Stimulated activated CD8-positive, alpha-beta memory T cell treated with anti-CD3 and anti-CD28 coated beads, Interleukin-4, amount 100 ng/mL, for 24 hours (primary cell): ENCODE data around the gene ATXN7L1.

Experiments used
- DNase-seq: peaks from one replicate; pipeline ENCODE4 v3.0.0-alpha.2; 2020; ENCODE audit warnings: low read depth

Gene ATXN7L1

GRCh38 chr7:105778956-105779355 lies 97.4 kb downstream of the ATXN7L1 start:
- no peak for DNase-seq

- no peak for DNase-seq
These were observed 99.2 kb downstream of the ATXN7L1 start for GRCh38 chr7:105776986-105777910.

DNA sequence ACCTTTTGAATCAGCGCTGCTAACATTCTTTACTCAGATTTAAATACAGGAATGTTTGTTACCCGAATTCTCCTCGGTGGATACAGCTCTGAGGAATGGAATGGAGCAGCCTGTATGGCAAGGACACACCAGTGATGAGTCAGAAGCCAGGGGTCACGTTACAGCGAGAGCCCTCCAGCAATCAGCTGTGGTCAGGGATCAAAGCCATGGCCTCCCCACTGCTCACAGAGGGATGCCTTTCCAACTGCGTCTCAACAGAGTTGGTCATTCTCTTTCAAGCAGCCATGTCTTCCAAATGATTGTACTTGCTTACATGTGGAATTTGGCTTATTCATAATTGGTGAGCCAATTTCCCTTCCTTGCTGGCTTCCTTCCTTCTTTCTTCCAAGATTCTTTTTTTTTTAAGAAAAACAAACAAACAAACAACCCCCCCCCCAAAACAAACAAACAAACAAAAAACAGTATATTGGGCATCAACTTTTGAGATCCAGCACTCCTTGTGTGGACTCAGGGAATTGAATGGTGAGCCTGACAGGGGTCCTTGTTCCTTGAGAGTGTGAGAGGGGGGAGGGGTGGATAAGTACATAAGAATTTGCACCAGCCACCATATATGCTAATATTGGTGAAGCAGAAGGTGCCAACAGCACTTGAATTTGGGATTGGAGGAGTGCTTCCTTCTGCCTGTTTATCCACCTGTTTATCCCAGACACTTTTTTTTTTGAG lies 100.2 kb downstream of the ATXN7L1 start:
- DNase-seq, result no peak

GRCh38 chr7:105775580-105775979 lies 100.8 kb downstream of the ATXN7L1 start:
- no peak for DNase-seq

DNA sequence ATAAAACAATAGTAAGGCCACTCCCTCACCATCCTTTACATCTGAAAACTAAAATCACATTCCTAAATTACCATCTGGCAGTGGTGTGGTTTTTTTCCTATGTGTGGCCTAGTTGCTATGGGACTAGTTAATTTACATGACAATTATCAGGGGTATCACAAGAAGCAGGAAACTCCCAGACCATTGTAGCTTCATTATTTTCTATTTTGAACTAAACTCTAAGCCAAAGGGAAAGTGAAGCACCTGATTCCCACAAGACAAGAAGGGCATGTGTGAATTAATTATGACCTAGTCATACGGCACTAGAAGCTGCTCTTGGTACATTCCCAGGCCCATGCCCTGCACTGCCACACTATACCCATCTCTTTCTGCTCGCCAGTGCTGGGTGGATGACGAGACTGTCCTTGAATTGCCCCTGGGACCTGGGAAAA lies 103.4 kb downstream of the ATXN7L1 start:
- no peak for DNase-seq

- no peak for DNase-seq
These were observed 106.3 kb downstream of the ATXN7L1 start for GRCh38 chr7:105769901-105770628.

- no peak for DNase-seq
These were observed 107.4 kb downstream of the ATXN7L1 start for GRCh38 chr7:105768898-105769507.

DNA sequence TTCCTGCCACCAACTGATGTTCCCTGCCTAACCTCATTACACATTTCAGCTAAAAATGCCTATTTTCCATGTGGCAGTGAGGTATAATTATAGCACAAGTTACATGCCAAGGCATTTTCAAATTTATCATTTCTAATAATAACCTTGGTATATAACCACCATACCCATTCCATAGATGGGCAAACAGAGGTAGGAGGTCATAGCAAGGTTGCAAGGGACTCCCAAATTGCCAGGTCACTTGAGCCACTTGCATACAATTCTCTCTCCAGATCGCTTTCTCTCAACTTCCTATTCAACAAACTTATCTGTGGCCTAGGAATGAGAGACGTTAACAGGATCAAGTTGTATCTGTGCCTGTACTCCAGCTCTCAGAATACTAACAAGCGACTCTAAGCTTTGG lies 108.3 kb downstream of the ATXN7L1 start:
- no peak for DNase-seq

- DNase-seq, result no peak
These were observed 109.9 kb downstream of the ATXN7L1 start for GRCh38 chr7:105766421-105767073.

GRCh38 chr7:105765846-105766245 lies 110.6 kb downstream of the ATXN7L1 start:
- DNase-seq, result no peak

GRCh38 chr7:105764506-105764905 lies 111.9 kb downstream of the ATXN7L1 start:
- DNase-seq, result no peak

DNA sequence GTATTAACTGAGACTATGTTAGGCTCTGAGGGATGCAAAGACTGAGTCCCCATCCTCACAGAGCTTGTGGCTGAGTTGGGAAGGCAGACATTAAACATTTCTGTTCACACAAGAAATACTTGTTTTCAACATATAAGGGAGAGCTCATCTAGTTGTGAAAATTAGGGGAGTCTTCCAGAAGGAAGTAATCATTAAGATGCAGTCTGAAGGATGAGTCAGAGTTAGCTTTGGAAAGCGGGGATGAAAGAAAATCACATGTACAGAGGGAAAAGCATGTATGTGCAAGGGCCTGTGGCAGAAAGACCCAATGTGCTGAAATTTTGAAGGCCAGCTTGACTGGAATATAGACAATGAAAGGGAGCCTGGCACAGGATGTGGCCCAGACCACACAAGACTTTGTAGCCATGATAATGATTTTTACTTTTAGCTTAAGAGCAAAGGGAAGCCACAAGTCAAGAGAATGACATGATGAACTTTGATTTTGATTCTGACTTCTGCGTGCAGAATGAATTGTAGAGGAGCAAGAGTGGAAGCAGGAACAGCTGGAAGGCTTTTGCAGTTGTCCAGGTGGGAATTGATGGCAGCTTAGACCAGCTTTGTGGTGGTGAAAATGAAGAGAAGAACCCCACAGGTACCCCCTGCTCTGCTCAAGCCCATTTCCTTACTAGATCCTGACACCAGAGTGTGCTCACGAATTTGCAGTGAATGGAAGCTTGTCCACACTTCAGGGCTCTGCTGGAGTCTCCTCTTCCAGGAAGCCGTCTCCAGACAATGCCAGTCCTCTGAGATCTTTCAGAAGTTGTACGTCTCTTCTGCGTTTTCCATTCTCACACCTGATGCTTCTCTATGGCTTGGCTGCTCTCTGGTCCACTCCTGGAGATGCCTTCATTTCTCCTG lies 115.6 kb downstream of the ATXN7L1 start:
- DNase-seq, result no peak

DNA sequence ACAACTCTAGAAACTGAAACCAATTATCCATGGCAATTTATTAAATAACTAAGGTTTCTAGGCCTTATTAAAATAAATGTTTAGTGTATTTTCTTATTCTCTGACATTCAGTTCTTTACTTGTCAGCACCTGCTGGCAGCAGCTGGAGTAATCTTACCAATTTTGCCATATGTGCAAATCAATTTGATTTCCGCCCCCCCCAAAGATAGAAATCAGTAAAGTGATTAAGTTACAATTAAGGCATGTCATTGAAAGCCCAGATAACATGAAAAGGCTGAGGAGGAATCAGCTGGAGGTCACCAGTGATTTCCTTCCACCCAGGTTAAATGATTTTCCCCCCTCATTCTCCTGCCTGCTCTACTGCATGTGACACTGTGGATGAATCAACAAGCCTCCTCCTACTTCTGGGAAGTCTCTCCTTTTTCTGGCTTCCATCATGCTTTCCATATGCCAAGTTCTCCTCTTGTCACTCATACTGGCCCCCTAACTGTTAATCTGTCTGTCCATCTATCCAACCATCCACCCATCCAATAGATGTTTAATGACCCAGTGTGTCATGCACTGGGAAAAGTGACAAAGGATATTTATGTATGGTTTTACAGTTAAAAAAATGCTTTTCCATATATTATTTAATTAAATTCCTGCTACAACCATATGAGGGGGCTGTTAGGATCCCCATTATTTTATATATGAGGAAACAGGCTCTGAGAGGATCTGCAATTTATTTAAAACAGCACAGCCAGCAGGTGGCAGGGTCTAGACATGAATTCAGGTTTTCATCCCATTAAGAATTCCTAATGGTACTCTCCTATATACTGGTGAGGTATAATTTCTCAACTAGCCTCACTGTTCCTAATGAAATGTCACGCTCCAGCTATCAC lies 116.5 kb downstream of the ATXN7L1 start:
- DNase-seq, result no peak

GRCh38 chr7:105756367-105756766 lies 120.0 kb downstream of the ATXN7L1 start:
- DNase-seq, result no peak

- DNase-seq, result no peak
These were observed 123.6 kb downstream of the ATXN7L1 start for GRCh38 chr7:105752671-105753275.

GRCh38 chr7:105751054-105751453 lies 125.3 kb downstream of the ATXN7L1 start:
- DNase-seq, result no peak

DNA sequence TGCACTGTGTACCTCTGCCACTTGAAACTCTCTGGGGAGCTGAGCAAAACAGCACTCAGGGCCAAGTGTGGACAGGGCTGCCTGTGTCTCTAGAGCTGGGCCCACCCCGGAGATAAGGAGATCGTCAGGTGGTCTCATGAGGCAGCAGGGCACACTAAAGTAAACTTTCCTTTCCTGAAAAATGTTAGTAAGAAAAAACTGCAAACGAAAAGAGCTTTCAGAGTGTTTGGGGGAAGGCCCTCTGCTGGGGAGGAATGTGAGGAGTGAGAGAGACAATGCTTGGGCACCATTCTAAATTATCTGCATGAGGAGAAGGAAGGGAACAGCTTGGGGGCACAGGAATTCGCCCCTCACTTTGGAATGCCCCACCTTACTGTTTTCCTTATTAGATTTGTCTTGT lies 127.7 kb downstream of the ATXN7L1 start:
- no peak for DNase-seq

- no peak for DNase-seq
These were observed 130.6 kb downstream of the ATXN7L1 start for GRCh38 chr7:105745681-105746330.

- no peak for DNase-seq
These were observed 132.1 kb downstream of the ATXN7L1 start for GRCh38 chr7:105744258-105744657.
